Stomach (tissue), 4 donors: ENCODE measurements around the gene RPTOR.

Experiments
- POLR2A ChIP-seq, 4 donors: fragments of 450-650 bp; IDR thresholded peaks; one replicate each; pipeline ENCODE4 v1.6.1; 2016; ENCODE audit warnings: antibody characterized with exemption in 4 of 4, control low read depth in 2 of 4, mild to moderate bottlenecking in 1 of 4, moderate library complexity in 1 of 4
- POLR2AphosphoS5 ChIP-seq, 3 donors: sonication (generic); formaldehyde crosslinking; IDR thresholded peaks; one replicate each; pipeline ENCODE4 v1.6.1; 2016; ENCODE audit warnings: antibody characterized with exemption in 3 of 3
- TF ChIP-seq, protein P1 (sequence below), 7 experiments: fragments of 450-650 bp in 4 of 7; fragments of 200-600 bp in 3 of 7; sonication (generic) in 3 of 7; IDR thresholded peaks; one replicate each; pipeline ENCODE4 v1.5.1; 2016 to 2019; ENCODE audit warnings: antibody characterized with exemption in 7 of 7, control low read depth in 2 of 7, mild to moderate bottlenecking in 1 of 7

DNA sequence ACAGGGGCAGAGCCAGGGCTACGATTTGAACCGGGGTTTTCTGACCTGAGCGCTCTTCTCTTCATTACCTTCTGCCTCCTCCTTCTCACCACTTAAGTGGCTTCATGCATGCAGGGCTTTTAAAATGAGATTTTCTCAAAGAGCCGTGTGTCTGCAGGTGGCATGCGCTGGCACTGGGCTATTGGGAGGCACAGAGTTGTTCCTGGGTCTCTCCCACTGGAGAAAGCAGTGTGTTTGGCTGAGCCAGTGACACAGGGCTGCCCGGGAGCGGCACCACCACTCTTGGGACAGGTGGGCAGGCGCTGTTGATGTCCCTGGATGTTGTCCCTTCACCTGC, 228.2 kb downstream of the RPTOR start:
- TF ChIP-seq, protein P1, sequence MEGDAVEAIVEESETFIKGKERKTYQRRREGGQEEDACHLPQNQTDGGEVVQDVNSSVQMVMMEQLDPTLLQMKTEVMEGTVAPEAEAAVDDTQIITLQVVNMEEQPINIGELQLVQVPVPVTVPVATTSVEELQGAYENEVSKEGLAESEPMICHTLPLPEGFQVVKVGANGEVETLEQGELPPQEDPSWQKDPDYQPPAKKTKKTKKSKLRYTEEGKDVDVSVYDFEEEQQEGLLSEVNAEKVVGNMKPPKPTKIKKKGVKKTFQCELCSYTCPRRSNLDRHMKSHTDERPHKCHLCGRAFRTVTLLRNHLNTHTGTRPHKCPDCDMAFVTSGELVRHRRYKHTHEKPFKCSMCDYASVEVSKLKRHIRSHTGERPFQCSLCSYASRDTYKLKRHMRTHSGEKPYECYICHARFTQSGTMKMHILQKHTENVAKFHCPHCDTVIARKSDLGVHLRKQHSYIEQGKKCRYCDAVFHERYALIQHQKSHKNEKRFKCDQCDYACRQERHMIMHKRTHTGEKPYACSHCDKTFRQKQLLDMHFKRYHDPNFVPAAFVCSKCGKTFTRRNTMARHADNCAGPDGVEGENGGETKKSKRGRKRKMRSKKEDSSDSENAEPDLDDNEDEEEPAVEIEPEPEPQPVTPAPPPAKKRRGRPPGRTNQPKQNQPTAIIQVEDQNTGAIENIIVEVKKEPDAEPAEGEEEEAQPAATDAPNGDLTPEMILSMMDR (IDR thresholded peaks at IDR 0.05) = no peak
- no peak for TF ChIP-seq POLR2A (IDR thresholded peaks at IDR 0.05)
- no peak for TF ChIP-seq POLR2AphosphoS5 (IDR thresholded peaks at IDR 0.05)
